ENCODE data around the gene LUC7L2. TPM values are rescaled to one million over a fixed set of nuclear protein-coding genes. Genes with fewer than 3 reads are reported as not detected.

The LUC7L2 gene, protein sequence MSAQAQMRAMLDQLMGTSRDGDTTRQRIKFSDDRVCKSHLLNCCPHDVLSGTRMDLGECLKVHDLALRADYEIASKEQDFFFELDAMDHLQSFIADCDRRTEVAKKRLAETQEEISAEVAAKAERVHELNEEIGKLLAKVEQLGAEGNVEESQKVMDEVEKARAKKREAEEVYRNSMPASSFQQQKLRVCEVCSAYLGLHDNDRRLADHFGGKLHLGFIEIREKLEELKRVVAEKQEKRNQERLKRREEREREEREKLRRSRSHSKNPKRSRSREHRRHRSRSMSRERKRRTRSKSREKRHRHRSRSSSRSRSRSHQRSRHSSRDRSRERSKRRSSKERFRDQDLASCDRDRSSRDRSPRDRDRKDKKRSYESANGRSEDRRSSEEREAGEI
- total RNA-seq (10 to 100 TPM; 31.5 to 100.0 (median 50.6) TPM), polyA plus RNA-seq (10 to 100 TPM; 51.2 to 87.6 (median 55.3) TPM)
- long read RNA-seq, donor 1, transcript LUC7L2-202 (10 exons, 2,645 nt) = major isoform, 16 of 30 reads
- long read RNA-seq, donor 1, partial matches to known transcripts = 13 of 30 reads
- long read RNA-seq, donor 1, other reads (novel, unspliced or antisense) = 0 of 30 reads
- long read RNA-seq, donor 2, transcript LUC7L2-202 (10 exons, 2,645 nt) = major isoform, 9 of 16 reads
- long read RNA-seq, donor 2, partial matches to known transcripts = 5 of 16 reads
- long read RNA-seq, donor 2, other reads (novel, unspliced or antisense) = 0 of 16 reads
- long read RNA-seq, donor 3, transcript LUC7L2-202 (10 exons, 2,645 nt) = major isoform, 15 of 16 reads
- long read RNA-seq, donor 3, partial matches to known transcripts = 0 of 16 reads
- long read RNA-seq, donor 3, other reads (novel, unspliced or antisense) = 0 of 16 reads
- long read RNA-seq, donor 4, transcript LUC7L2-202 (10 exons, 2,645 nt) = major isoform, 8 of 14 reads
- long read RNA-seq, donor 4, partial matches to known transcripts = 1 of 14 reads
- long read RNA-seq, donor 4, other reads (novel, unspliced or antisense) = 3 of 14 reads
- long read RNA-seq, donor 5, transcript LUC7L2-202 (10 exons, 2,645 nt) = major isoform, 129 of 198 reads
- long read RNA-seq, donor 5, partial matches to known transcripts = 28 of 198 reads
- long read RNA-seq, donor 5, other reads (novel, unspliced or antisense) = 39 of 198 reads
- long read RNA-seq, donor 6, partial matches to known transcripts = 3 of 7 reads
- long read RNA-seq, donor 6, other reads (novel, unspliced or antisense) = 2 of 7 reads
- long read RNA-seq, donor 7, partial matches to known transcripts = 0 of 6 reads
- long read RNA-seq, donor 7, other reads (novel, unspliced or antisense) = 0 of 6 reads
- long read RNA-seq, donor 8, transcript LUC7L2-202 (10 exons, 2,645 nt) = major isoform, 17 of 19 reads
- long read RNA-seq, donor 8, partial matches to known transcripts = 0 of 19 reads
- long read RNA-seq, donor 8, other reads (novel, unspliced or antisense) = 0 of 19 reads
- long read RNA-seq, donor 9, partial matches to known transcripts = 5 of 10 reads
- long read RNA-seq, donor 9, other reads (novel, unspliced or antisense) = 0 of 10 reads
- long read RNA-seq, donor 10, transcript LUC7L2-202 (10 exons, 2,645 nt) = major isoform, 9 of 22 reads
- long read RNA-seq, donor 10, partial matches to known transcripts = 12 of 22 reads
- long read RNA-seq, donor 10, other reads (novel, unspliced or antisense) = 0 of 22 reads

- H3K4me3 ChIP-seq = peak within 1 kb of the TSS; percentile 77 to 99 (median 90)
- no peaks in the 10 kb centered on the region for H3K9me3 ChIP-seq (replicated peaks in 1 of 3)
- TF ChIP-seq, protein P1, sequence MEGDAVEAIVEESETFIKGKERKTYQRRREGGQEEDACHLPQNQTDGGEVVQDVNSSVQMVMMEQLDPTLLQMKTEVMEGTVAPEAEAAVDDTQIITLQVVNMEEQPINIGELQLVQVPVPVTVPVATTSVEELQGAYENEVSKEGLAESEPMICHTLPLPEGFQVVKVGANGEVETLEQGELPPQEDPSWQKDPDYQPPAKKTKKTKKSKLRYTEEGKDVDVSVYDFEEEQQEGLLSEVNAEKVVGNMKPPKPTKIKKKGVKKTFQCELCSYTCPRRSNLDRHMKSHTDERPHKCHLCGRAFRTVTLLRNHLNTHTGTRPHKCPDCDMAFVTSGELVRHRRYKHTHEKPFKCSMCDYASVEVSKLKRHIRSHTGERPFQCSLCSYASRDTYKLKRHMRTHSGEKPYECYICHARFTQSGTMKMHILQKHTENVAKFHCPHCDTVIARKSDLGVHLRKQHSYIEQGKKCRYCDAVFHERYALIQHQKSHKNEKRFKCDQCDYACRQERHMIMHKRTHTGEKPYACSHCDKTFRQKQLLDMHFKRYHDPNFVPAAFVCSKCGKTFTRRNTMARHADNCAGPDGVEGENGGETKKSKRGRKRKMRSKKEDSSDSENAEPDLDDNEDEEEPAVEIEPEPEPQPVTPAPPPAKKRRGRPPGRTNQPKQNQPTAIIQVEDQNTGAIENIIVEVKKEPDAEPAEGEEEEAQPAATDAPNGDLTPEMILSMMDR (IDR thresholded peaks at IDR 0.05) = peak in 3 of 6 experiments; percentile 1 to 20 (median 10)
- TF ChIP-seq POLR2A (IDR thresholded peaks at IDR 0.05) = peak; percentile 92 to 97
- intact Hi-C loops (cut with DNase I) = loop anchor here in 1 of 2 donors (2.0 kb wide), 1 partner anchor 19 kb away; the partner anchor contains the start of gene FMC1
- no peaks in the 10 kb centered on the region for H3K36me3 ChIP-seq (replicated peaks in 1 of 2)
- DNase-seq = peak; percentile 99 to 100 (median 100)
- H3K4me1 ChIP-seq (replicated peaks in 1 of 2) = peaks cover 8 to 36% of the 10 kb centered on the region in 2 donors
- WGBS, 4 donors = 0 to 2% (median 0%) methylated on average over 5 to 98 of the region's 98 CpGs
- H3K27me3 ChIP-seq = no peaks in the 10 kb centered on the region
- peak within 1 kb of the TSS; percentile 95 to 100 (median 99) for H3K27ac ChIP-seq
Measured at GRCh38 chr7:139359366-139360209, at the start of gene LUC7L2. Gene LUC7L2, plus strand, starts transcription at chr7:139359894. Its CDS starts 368 bp downstream, at chr7:139360262.

DNA sequence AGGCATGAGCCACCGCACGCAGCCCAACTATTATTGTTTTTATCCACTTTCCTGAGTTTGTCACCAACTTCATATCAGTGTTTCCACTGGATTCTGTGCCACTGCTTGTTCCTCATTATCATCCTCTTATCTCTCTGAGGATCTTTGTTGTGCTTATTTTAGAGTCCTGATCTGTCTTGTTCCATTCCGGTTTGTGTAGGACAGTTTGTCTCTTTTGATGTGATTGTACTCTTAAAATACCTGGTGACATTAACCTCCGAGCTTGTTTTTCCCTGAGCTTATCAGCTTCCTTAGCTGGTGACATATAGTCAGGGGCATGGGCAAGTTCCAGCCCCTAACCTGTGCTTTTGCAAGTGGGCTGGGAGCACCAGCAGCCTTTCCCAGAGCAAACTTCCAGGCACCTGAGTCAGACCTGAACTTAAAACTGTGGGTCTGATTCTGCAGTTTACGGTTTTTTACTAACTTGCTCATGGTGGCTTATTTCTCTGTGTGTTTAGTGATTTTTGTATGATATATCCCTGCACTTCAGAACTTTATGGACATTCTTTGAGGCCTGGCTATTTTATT lies 41.7 kb upstream of the LUC7L2 start:
- intact Hi-C loops (cut with DNase I) = no loop called here
- H3K4me3 ChIP-seq = no peak overlapping the region
- WGBS, 4 donors = 39 to 56% (median 50%) methylated on average over 5 of the region's 5 CpGs
- peaks cover 0 to 21% of the 10 kb centered on the region in 2 donors for H3K4me1 ChIP-seq (replicated peaks in 1 of 2)
- TF ChIP-seq, protein P1 (IDR thresholded peaks at IDR 0.05) = no peak
- TF ChIP-seq POLR2A (IDR thresholded peaks at IDR 0.05) = no peak
- H3K9me3 ChIP-seq (replicated peaks in 1 of 3) = no peaks in the 10 kb centered on the region
- no peaks in the 10 kb centered on the region for H3K27me3 ChIP-seq
- peak in 2 of 7 donors; percentile 12 to 45 for DNase-seq
- peak overlapping the region in 4 of 5 donors; percentile 5 to 72 (median 35) for H3K27ac ChIP-seq
- no peaks in the 10 kb centered on the region for H3K36me3 ChIP-seq (replicated peaks in 1 of 2)
